Non-pigmented ciliary epithelial cell (primary cell): ENCODE data around the gene SCAPER.

ENCODE experiments used
- DNase-seq: peaks from one replicate; pipeline ENCODE4 v3.0.0-alpha.2; 2010; ENCODE audit warnings: low read depth

The SCAPER gene

DNA sequence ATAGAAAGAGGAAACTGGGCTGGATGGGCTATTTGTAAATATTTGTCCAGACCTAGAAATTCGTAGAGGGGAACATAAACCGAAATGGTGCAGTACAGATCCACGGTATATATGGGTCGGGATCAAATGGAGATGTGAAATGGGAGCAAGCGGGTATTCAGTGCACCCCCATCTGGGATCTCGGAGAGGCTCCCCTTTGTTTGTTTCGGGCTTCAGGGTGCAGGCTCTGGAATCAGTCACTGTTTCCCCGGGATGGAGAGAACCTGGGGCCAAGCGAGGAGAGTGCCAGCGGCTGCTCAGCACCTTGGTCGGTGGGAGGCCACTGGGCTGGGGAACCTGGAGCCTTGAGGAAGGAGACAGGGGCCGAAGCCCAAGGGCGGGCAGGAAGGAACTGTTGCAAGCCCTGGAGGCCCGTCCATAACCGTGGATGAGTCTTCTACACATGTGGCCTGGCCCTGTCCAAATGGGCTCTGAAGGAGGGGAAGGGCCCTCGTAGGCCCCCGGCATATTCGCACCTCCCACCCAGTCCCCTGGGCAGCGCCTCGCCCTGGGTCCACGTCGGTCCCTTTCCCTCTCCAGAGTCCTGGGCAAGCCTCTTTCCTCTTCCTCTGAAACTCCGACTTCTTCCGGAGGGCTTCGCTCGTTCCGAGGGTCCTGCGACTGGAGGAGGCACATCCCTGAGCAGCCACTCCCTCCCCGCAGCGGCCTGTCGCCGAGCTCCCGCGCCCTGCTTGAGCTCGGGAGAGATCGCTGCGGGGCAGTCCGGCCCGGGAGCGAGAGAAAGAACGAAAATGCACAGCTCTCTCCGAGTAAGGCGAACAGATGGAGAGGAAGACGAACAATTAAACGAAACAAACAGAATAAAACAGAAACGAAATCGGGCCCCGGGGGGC lies 565.6 kb downstream of the SCAPER start:
- DNase-seq: no peak

DNA sequence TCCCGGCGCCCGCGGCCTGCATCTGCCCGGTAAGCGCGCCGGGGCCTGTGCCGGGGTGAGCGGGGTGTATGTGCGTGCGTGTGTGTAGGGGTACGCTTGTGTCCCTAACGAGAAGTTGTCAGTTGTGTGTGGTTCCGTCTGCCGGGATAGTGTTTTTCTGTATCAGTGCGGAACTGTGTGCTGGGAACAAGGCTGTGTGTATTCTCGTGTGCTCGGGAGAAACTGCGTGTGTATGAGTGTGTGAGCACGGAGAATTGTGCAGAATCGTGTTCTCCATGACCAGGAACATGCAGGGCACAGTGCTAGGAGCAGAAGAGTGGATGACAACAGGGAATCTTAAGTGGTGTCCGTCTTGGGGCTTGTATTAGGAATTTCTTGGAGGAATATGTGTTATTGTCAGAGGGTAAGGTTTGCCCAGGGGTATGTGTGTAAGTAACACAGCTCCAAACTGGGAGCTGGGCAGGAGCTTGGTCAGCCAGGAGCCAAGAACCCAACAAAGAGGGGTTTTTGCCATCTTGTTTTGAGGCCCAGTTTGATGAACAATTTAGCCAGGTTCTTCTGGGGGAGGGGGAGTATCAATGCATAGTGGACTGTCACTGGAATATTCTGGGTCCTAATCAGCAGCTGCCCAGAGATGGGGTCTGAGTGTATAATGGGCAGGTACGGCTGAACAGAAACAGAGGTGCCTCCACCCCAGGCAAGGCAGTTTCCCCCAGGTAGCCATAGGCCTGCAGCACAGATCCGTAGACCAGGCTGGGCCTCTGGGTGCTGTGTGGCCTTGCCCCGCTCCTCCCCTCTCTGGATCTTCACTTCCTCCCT lies 566.4 kb downstream of the SCAPER start:
- no peak for DNase-seq

DNA sequence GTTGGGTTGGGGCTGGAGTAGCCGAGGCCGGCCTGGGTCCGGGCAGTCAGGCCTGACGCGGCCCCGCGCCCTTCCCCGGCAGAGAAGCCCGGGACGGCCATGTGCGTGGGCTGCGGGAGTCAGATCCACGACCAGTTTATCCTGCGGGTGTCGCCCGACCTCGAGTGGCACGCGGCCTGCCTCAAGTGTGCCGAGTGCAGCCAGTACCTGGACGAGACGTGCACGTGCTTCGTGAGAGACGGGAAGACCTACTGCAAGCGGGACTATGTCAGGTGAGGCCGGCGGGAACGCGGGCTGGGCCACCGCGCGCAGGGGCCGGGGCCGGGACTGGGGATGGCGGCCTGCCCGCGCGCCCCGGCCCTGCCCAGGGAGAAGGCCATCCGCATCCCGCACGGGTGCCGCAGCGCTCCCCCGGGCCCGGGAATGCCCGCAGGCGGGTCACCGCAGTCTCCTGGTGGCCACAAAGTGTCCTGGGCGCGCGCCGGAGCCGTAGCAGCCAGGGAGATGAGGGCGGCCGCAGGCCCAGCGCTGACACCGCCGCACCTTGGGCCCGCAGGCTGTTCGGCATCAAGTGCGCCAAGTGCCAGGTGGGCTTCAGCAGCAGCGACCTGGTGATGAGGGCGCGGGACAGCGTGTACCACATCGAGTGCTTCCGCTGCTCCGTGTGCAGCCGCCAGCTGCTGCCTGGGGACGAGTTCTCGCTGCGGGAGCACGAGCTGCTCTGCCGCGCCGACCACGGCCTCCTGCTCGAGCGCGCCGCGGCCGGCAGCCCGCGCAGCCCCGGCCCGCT lies 567.2 kb downstream of the SCAPER start:
- DNase-seq: no peak

DNA sequence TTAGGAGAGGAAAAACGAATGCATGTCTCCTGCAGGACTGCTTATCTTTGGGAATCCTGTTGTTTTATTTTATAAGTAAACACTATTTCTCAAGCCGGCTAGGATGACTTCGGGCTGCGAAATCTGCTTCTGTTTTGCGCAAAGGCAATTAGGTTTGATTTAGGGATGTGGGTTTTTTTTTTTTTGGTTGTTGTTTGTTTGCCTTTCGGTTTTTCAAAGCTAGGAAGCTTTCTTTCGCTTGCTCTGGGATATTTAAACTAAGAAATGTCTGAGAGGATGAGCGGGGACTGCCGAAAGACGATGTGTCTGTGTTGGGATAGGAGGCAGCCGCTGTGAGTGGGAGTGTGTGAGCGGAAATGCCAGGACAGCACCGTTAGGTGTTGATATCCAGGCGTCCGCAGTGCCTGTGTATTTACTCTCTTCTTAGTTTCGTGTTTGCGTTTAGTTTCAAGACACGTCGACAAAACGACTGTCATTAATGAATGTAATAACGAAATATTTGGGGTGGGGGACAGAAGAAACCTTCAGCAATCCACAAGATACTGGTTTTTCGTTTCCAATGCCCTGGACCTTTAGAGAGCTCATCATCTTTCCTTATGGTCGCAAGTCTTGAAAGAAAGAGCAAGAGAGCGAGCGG lies 568.0 kb downstream of the SCAPER start:
- DNase-seq: no peak

DNA sequence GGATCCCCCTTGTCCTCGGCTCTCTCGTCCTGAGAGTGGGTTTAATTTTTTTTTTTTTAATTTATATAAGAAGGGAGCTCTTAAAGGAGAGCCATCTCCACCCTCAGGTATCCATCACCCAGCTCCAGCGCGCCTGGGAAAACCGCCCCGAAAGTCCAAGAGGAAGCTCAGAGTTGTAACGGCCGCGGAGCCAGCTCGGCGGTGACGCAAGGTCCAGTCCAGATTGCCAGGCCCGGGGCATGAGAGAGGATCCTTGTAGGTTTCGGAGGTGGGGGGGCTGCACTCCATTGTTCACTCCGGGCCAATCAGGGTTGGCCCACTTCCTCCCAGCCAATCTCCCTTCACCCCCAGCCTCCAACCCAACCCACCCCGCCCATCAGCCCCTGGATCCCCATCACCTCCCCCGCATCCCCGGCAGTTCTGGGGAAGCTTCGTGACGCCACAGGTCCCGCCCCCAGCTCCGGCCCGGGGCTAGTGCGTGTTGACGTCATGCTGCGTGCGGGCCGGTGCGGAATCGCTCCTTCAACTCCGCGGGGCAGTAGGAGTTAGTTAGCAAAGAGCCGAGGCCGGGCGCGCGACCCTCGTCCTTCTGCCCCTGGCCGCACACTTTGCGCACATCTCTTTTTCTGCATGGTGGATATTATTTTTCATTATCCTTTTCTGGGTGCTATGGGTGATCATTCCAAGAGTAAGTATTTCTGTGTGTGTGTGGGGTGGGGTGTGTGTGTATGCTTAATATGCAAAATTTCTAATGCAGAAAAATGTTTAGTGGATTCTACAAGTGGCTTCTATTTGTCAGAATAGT lies 568.7 kb downstream of the SCAPER start, which contains the start of gene ISL2:
TSS of gene ISL2 (plus strand) at position 520 of the 805 bp plus-strand sequence. CDS start at position 631, 111 bp downstream.
- peak; percentile 36 for DNase-seq

GRCh38 chr15:76335307-76336253 lies 569.6 kb downstream of the SCAPER start:
- no peak for DNase-seq

- DNase-seq: no peak
These were observed 570.5 kb downstream of the SCAPER start for GRCh38 chr15:76334438-76335306.

- DNase-seq: no peak
These were observed 571.3 kb downstream of the SCAPER start for GRCh38 chr15:76333720-76334437.

DNA sequence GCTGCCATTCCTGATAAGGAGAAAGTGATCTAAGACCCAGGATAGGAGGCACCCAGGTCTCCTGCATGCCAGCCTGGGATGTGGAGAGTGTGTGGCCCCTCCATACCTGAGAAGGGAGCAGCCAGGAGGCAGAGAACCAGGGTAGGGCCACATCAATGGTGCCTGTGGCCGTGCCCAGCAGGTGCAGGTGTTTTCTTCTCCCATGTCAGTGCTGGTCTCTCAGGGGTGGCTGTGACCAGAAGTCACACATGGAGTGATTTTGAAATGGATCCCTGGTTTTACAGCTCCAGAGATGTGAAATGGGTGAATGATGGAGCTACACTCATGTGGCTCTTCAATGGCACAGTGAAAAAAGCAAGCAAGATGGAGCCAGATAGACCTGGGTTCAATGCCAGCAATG lies 571.8 kb downstream of the SCAPER start:
- no peak for DNase-seq

GRCh38 chr15:76332796-76333195 lies 572.3 kb downstream of the SCAPER start:
- DNase-seq: no peak

- DNase-seq: no peak
These were observed 575.0 kb downstream of the SCAPER start for GRCh38 chr15:76330080-76330680.

DNA sequence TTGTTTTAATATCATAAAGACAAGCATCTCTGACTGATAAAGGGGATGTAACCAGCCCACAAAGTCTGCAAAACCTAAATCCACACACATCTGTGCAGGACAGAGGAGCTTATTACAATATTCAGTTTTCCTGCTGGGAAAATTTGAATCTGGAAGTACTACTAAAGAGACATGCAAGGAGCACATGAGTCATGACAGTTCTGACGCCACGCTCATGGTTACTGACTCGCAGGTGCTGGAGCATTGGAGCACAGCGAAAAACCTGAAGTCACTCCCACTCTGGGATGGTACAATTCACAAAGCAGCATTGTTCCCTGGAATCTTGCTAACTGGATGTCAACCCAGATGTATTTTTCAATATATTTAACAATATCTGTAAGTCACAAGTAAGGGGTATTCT lies 576.2 kb downstream of the SCAPER start:
- no peak for DNase-seq

GRCh38 chr15:76328106-76328696 lies 576.9 kb downstream of the SCAPER start:
- no peak for DNase-seq

GRCh38 chr15:76327191-76328105 lies 577.7 kb downstream of the SCAPER start:
- DNase-seq: no peak

DNA sequence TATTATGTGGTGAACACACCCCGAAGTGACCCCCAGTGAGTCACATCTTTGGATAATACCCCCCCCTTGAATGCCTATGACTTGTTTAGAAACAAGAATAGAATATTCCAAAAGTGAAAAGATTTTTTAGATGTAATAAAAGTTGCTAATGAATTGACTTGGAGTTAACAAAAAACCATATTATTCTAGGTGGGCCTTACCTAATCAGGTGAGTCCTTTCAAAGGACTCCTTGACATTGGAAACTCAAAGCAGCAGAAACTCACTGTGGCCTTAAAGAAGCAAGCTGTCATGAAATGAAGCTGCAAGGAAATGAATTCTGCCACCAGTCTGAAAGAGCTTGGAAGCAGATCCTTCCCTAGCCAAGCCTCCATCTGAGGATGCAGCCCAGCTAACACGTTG lies 579.4 kb downstream of the SCAPER start:
- no peak for DNase-seq

DNA sequence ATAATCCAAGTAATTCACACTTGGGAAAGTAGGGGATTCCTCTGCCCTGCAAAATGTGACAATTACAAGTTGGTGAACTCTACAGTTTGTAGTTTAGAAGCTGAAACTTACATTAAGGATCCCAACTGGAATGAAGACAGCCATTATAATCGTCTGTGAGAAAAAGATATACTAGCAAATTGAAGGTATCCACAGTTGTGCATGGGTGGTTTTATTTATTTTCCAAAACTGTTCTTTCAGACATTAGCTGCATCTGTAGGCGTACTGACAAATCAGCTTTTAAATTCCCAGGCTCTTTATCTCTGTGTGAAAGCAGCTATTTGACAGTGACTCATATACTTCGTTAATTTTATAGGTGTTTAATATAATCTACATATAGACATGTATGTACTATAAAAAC lies 581.1 kb downstream of the SCAPER start:
- no peak for DNase-seq
